Esophagus (tissue), 2 donors: ENCODE measurements around the gene CCBE1. TPM values are rescaled to one million over a fixed set of nuclear protein-coding genes. Genes with fewer than 3 reads are reported as not detected.

Source experiments
- H3K27ac ChIP-seq, 2 donors: one replicate each; pipeline ENCODE4 v1.5.1; 2013; ENCODE audit warnings: low read depth in 2 of 2, mild to moderate bottlenecking in 2 of 2, inconsistent platforms in 1 of 2, low read length in 1 of 2, moderate library complexity in 1 of 2
- H3K27me3 ChIP-seq, 2 donors: one replicate each; pipeline ENCODE4 v1.6.1; 2013; ENCODE audit warnings: low read length in 2 of 2, control low read depth in 1 of 2, mild to moderate bottlenecking in 1 of 2; ENCODE audit not compliant: insufficient read depth in 2 of 2, control insufficient read depth in 1 of 2
- H3K36me3 ChIP-seq, 2 donors: one replicate each; pipeline ENCODE4 v1.6.1; 2013; ENCODE audit warnings: low read length in 1 of 2; ENCODE audit not compliant: control insufficient read depth in 2 of 2, insufficient read depth in 2 of 2
- H3K4me1 ChIP-seq, 2 donors: one replicate each; pipeline ENCODE4 v1.6.1; 2013; ENCODE audit warnings: low read length in 1 of 2; ENCODE audit not compliant: control insufficient read depth in 2 of 2, insufficient read depth in 2 of 2
- H3K4me3 ChIP-seq, 2 donors: one replicate each; pipeline ENCODE4 v1.5.1; 2013; ENCODE audit warnings: low read length in 2 of 2, mild to moderate bottlenecking in 2 of 2, low read depth in 1 of 2, moderate library complexity in 1 of 2
- H3K9me3 ChIP-seq, 2 donors: one replicate each; pipeline ENCODE4 v1.6.1; 2013; ENCODE audit warnings: mild to moderate bottlenecking in 2 of 2, low read depth in 1 of 2, low read length in 1 of 2, moderate library complexity in 1 of 2; ENCODE audit not compliant: control insufficient read depth in 2 of 2, insufficient read depth in 1 of 2
- WGBS, 2 donors: extraction: QIAGEN DNeasy Blood & Tissue Kit; methylation state at CpG; one replicate each; pipeline ENCODE4 v1.1.7; 2013; 5-methylcytosine and 5-hydroxymethylcytosine counted together
- polyA plus RNA-seq, 2 donors: library from polyadenylated mRNA; stranded (reverse); fragments of 200-250 nt; gene quantifications; one replicate each; pipeline ENCODE4 v1.2.3, GENCODE V29; 2013
- donor health status: healthy with polysubstance abuse.
- donor health status: Bipolar disorder and iron deficiency.

CCBE1 gene
- polyA plus RNA-seq, 2 donors: 0.18 to 0.34 TPM

- H3K4me1 ChIP-seq: no peaks in the 10 kb centered on the region
- no peaks in the 10 kb centered on the region for H3K9me3 ChIP-seq
- no peaks in the 10 kb centered on the region for H3K36me3 ChIP-seq
- H3K4me3 ChIP-seq: no peak overlapping the region
- H3K27ac ChIP-seq: no peak overlapping the region
- H3K27me3 ChIP-seq: no peaks in the 10 kb centered on the region
These were observed 6.2 kb downstream of the CCBE1 start for GRCh38 chr18:59690996-59691395.

DNA sequence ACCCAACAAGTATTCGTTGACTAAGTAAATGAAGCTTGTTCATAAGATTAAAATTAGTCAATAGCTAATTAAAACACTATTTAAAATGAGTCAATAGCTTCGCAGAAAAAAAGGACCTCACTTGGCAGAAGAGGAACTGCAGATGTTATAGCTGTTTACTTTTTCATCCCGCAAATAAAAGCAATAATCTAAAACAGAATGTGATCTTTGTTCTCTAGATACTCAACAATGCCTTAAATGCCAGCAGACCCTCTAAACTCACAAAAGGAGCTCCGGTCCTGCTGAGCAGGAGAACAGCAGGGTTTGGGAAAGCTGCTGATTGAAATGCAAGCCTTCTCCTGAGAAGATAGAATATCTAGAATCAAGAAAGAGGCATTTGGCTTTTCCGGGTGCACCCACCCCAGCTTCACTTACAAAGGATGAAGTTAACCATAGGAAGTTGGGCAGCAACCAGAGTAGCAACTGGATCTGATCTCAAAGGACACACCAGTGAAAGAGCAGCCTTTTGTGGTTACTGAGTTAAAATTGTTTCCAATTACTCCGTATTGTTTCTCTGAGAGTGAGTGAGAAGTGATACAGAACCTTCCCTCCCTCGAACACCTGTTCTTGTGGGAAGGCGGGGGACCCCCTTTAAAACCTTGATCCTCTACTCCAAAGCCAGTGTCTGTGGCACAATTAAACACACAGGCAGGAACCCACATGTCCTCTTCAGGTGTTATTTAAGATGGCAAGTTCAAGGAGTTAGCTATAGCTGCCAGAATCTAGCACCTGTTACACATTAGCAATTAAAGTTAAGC lies 6.8 kb downstream of the CCBE1 start:
- Histone ChIP-seq H3K27ac (no peak overlapping the region), H3K4me1 (no peaks in the 10 kb centered on the region), H3K36me3 (no peaks in the 10 kb centered on the region), H3K27me3 (no peaks in the 10 kb centered on the region), H3K9me3 (no peaks in the 10 kb centered on the region), H3K4me3 (no peak overlapping the region)
- WGBS, 2 donors: 32 to 39% methylated on average over 8 of the region's 8 CpGs

- WGBS, 2 donors: 60 to 65% methylated on average over 3 of the region's 3 CpGs
- no peaks in the 10 kb centered on the region for H3K9me3 ChIP-seq
- H3K4me1 ChIP-seq: no peaks in the 10 kb centered on the region
- H3K27ac ChIP-seq: no peak overlapping the region
- H3K4me3 ChIP-seq: no peak overlapping the region
- H3K36me3 ChIP-seq: no peaks in the 10 kb centered on the region
- H3K27me3 ChIP-seq: no peaks in the 10 kb centered on the region
These were observed 7.5 kb downstream of the CCBE1 start for GRCh38 chr18:59689756-59690155.

- Histone ChIP-seq H3K4me3 (no peak overlapping the region), H3K27me3 (no peaks in the 10 kb centered on the region), H3K36me3 (no peaks in the 10 kb centered on the region), H3K9me3 (no peaks in the 10 kb centered on the region), H3K27ac (no peak overlapping the region), H3K4me1 (no peaks in the 10 kb centered on the region)
- 66 to 68% methylated on average over 1 of the region's 1 CpG for WGBS, 2 donors
These were observed 11.0 kb downstream of the CCBE1 start for GRCh38 chr18:59686260-59686659.

GRCh38 chr18:59685501-59685900 lies 11.7 kb downstream of the CCBE1 start:
- WGBS, 2 donors: 20 to 27% methylated on average over 4 of the region's 4 CpGs
- H3K27me3 ChIP-seq: no peaks in the 10 kb centered on the region
- H3K4me1 ChIP-seq: no peaks in the 10 kb centered on the region
- no peaks in the 10 kb centered on the region for H3K36me3 ChIP-seq
- H3K27ac ChIP-seq: no peak overlapping the region
- no peak overlapping the region for H3K4me3 ChIP-seq
- H3K9me3 ChIP-seq: no peaks in the 10 kb centered on the region

GRCh38 chr18:59684777-59685176 lies 12.4 kb downstream of the CCBE1 start:
- no peaks in the 10 kb centered on the region for H3K9me3 ChIP-seq
- H3K27ac ChIP-seq: no peak overlapping the region
- H3K4me3 ChIP-seq: no peak overlapping the region
- no peaks in the 10 kb centered on the region for H3K4me1 ChIP-seq
- WGBS, 2 donors: 63 to 73% methylated on average over 2 of the region's 2 CpGs
- H3K27me3 ChIP-seq: no peaks in the 10 kb centered on the region
- no peaks in the 10 kb centered on the region for H3K36me3 ChIP-seq

DNA sequence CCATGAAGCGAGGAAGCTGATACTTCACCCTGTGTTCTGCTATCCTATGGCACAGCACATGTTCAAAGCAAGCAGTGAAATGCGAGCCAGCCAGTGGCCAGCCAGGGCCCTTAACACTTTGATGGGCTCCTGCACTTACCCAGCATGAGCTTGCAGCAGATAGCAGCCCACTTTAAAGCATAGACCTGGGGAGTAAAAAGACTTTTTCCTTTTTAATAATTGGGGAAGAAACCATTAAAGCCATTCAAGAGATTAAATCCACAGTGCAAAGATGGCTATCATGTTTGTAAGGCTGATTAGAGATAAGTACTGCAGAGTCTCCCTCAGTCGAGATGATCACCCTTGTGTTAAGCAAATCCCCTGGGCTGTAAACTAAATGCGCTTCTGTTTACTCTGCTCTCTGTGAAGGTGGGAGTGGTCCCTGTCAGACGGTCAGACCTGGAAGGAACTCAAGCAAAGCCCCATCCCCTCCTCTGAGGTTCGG lies 15.7 kb downstream of the CCBE1 start:
- Histone ChIP-seq H3K4me3 (no peak overlapping the region), H3K27me3 (no peaks in the 10 kb centered on the region), H3K36me3 (no peaks in the 10 kb centered on the region), H3K4me1 (no peaks in the 10 kb centered on the region), H3K27ac (no peak overlapping the region), H3K9me3 (no peaks in the 10 kb centered on the region)
- WGBS, 2 donors: 50 to 70% methylated on average over 6 of the region's 6 CpGs

- Histone ChIP-seq H3K4me1 (no peaks in the 10 kb centered on the region), H3K9me3 (no peaks in the 10 kb centered on the region), H3K4me3 (no peak overlapping the region), H3K27ac (no peak overlapping the region), H3K36me3 (no peaks in the 10 kb centered on the region), H3K27me3 (no peaks in the 10 kb centered on the region)
- 80 to 83% methylated on average over 5 of the region's 5 CpGs for WGBS, 2 donors
These were observed 16.2 kb downstream of the CCBE1 start for GRCh38 chr18:59681051-59681450.

DNA sequence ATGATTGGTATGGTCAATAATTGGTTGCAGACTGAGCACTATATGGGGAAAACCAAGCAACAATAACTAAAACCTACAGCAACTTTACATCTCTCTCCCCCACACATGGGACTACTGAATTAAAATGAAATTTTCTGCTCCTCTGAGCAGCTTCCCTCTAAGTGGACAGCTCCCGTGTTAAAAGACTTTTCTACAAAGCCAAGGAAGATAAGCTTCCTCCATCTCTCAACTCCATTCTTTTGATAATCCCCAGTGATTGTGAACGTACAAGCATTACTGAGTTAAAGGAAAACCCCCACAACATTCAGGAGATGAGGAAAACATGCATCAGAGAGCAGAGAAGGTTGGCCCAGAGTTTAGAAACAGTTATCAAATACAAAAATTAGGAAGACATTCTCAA lies 21.9 kb downstream of the CCBE1 start:
- Histone ChIP-seq H3K4me3 (no peak overlapping the region), H3K36me3 (no peaks in the 10 kb centered on the region), H3K9me3 (no peaks in the 10 kb centered on the region), H3K27me3 (no peaks in the 10 kb centered on the region), H3K4me1 (peaks cover 0 to 5% of the 10 kb centered on the region in 2 donors), H3K27ac (no peak overlapping the region)
- WGBS, 2 donors: 28 to 54% methylated on average over 2 of the region's 2 CpGs

DNA sequence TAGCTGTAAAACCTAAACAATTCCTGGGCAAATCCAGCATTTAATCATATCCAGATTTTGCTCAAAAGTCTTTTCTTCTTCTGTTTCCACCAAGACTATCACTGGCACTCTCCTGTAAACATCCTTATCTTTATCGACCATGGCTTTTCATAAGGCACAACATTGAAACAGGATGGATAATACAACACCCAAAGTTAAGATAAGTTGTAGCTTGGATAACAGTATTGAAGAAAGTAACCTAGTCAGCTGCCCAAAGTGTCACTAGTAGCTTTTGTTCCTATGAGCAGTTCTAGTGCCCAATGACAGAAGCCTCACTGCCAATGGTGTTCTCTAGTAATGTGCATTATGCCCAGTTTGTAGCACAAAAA lies 22.3 kb downstream of the CCBE1 start:
- H3K4me1 ChIP-seq: peaks cover 0 to 5% of the 10 kb centered on the region in 2 donors

More for the DNA sequence above, 22.3 kb downstream of the CCBE1 start:
- H3K9me3 ChIP-seq: no peaks in the 10 kb centered on the region
- no peaks in the 10 kb centered on the region for H3K27me3 ChIP-seq
- H3K36me3 ChIP-seq: no peaks in the 10 kb centered on the region
- no peak overlapping the region for H3K27ac ChIP-seq
- 58 to 60% methylated on average over 1 of the region's 1 CpG for WGBS, 2 donors
- no peak overlapping the region for H3K4me3 ChIP-seq
